AG09309 (cell line): ENCODE data around the gene TMEM208.

Source experiments
- DNase-seq: peaks from one replicate; pipeline ENCODE4 v3.0.0-alpha.2; 2010; ENCODE audit warnings: low read depth
- H3K4me3 ChIP-seq: 2 replicates; pipeline ENCODE4 v1.5.1; 2011; ENCODE audit warnings: mild to moderate bottlenecking, low read depth, low read length, moderate library complexity; ENCODE audit not compliant: control insufficient read depth
- CTCF ChIP-seq: IDR thresholded peaks from 2 replicates; pipeline ENCODE4 v1.5.1; 2011; ENCODE audit warnings: mild to moderate bottlenecking, low read depth, low read length, inconsistent platforms; ENCODE audit not compliant: insufficient read depth, control insufficient read depth; ENCODE audit errors: missing control alignments

TMEM208 gene

DNA sequence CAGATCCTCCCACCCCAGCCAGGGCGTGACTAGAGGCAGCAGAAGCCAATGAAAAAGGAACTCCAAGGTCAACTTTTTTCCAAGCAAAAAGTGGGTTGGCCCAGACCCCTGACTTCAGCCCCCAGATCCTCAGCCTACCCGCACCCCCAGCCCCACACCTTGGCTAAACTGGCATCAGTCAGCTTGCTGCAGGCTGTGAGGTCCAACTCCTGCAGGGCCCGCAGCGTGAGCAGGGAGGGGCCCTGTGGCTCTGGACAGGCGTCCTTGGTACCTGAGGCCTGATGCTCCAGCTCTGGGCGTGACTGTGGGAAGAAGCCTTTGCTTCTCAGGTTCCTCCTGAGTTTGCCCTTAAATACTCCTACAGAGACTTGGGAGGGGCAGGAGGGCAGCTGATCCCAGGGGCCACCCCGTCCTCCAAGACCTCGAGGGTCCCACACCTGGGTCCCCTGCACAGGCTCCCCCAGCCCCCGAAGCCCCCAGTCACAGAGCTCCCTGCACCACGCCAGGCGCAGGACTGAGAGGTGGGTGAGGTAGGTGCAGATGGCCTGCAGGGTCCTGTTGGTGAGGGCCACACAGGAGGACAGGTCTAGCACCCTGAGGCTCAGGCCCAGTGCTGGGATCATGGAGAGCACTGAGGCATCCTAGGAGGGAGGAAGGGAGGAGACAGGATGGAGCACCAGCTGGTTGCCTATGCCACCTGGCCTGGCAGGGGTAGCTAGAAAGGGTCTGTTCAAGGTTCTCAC lies 18.6 kb upstream of the TMEM208 start:
- DNase-seq: no peak
- no peak overlapping the region for H3K4me3 ChIP-seq
- no peak for TF ChIP-seq CTCF

- H3K4me3 ChIP-seq: no peak overlapping the region
- no peak for TF ChIP-seq CTCF
- no peak for DNase-seq
Observed at GRCh38 chr16:67209565-67209964, 17.4 kb upstream of the TMEM208 start.

- no peak overlapping the region for H3K4me3 ChIP-seq
- no peak for DNase-seq
- TF ChIP-seq CTCF: no peak
Observed at GRCh38 chr16:67210069-67210937, 16.6 kb upstream of the TMEM208 start.

GRCh38 chr16:67211674-67212073 lies 15.3 kb upstream of the TMEM208 start:
- no peak for DNase-seq
- TF ChIP-seq CTCF: no peak
- H3K4me3 ChIP-seq: no peak overlapping the region

GRCh38 chr16:67212766-67213165 lies 14.2 kb upstream of the TMEM208 start:
- H3K4me3 ChIP-seq: no peak overlapping the region
- DNase-seq: no peak
- no peak for TF ChIP-seq CTCF

GRCh38 chr16:67213197-67214019 lies 13.5 kb upstream of the TMEM208 start:
- TF ChIP-seq CTCF: no peak
- H3K4me3 ChIP-seq: no peak overlapping the region
- DNase-seq: no peak
